DMS153 treated with DMSO at 0.1 percent for 48 hours (cell line): ENCODE data around the gene IFNG.

Experiments
- DNase-seq: peaks from one replicate; lab custom pipeline; 2025; ENCODE audit not compliant: unreplicated experiment; lab: John Stamatoyannopoulos, UW

IFNG gene

DNA sequence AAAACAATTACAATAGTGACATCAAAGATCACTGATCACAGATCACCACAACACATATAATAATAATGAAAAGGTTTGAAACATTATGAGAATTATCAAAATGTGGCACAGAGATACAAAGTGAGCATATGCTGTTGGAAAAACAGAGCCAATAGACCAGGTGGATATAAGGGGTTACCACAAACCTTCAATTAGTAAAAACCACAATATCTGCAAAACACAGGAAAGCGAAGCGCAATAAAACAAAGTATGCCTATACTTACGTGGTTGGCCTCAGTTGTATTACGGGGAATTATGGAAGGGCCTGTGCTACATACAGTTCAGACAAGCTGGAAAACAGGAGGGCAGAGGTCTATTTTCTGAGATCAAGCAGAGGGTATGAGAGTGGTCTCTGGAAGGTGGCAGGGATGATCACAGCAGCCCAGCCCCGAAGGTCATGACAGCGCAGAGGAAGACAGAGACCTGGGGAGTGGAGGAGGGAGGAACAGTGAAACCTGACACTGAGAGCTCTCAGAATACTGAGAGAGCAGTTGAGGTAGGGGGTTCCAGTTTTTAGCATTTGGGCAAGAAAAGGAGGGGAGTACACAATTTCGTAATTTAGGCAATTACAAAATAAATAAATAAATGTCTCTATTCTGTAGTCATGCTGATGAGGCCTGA lies 41.3 kb downstream of the IFNG start:
- no peak for DNase-seq

DNA sequence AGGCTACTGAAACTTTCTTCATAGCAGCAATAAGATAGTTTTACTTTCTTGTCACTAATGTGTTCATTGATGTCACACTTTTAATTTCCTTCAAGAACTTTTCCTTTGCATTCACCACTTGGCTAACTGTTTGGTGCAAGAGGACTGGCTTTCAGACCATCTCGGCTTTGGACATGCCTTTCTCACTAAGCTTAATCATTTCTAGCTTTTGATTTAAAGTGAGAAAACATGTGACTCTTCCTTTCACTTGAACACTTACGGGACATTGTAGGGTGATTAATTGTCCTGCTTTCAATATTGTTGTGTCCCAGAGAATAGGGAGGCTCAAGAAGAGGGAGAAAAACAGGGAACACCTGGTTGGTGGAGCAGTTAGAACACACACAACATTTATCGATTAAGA lies 41.9 kb downstream of the IFNG start:
- no peak for DNase-seq

DNA sequence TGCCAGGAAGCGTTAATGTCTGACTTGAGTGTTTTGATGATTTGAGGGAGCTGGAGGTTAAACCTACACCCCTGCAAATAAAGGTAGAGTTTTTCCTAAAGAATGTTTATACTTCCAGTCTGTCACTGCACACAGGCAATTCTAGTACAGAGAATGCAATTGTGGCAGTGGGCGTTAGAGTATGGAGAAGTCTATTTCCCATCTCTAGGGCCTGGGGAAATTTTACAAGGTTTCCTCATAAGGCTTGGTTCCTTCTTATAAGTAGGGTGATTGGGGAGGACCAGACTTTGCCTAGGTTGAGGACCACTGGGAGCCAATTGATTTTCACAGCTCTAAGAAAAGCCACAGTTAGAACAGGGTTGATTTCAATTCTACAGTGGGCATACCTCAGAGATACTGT lies 44.3 kb downstream of the IFNG start:
- no peak for DNase-seq

DNA sequence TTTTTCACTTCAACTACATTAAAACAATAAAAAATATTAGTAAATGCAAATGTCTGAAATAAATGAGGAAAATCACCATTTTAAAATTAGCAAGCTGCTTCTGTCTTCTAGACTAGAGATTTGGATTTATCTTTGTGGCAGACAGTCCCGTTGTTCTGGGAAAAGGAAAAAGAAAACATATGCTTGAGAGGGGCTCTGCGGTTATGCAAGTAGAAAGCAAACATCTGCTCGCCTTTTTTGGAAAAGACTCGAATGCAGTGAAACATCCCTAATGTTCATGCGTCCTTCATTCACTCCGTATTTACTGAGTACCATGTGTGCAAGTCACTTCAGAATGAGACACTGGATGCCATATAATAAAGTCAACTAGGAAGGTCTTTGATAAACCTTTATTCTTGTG lies 44.9 kb downstream of the IFNG start:
- DNase-seq, result no peak

DNA sequence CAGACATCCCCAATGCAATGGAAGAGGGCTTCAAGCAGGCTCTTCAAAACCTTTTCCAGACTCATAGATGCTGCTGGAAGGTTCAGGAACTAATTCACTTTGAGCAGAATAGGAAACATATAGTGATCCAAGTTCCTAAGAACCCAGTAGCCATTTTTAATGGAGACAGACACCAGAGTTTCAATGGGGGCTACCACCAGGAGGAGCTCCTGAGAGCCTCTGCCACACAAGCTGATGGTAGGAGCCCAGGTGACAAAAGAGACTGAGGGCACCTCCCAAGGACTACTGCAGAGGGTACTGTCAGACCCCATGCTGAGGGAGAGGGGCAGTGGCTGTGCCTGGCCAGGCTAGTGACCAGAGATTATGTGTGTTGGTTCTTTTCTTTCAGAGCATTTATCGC lies 45.9 kb downstream of the IFNG start:
- DNase-seq, result no peak

GRCh38 chr12:68111995-68112394 lies 47.5 kb downstream of the IFNG start:
- DNase-seq, result no peak

DNA sequence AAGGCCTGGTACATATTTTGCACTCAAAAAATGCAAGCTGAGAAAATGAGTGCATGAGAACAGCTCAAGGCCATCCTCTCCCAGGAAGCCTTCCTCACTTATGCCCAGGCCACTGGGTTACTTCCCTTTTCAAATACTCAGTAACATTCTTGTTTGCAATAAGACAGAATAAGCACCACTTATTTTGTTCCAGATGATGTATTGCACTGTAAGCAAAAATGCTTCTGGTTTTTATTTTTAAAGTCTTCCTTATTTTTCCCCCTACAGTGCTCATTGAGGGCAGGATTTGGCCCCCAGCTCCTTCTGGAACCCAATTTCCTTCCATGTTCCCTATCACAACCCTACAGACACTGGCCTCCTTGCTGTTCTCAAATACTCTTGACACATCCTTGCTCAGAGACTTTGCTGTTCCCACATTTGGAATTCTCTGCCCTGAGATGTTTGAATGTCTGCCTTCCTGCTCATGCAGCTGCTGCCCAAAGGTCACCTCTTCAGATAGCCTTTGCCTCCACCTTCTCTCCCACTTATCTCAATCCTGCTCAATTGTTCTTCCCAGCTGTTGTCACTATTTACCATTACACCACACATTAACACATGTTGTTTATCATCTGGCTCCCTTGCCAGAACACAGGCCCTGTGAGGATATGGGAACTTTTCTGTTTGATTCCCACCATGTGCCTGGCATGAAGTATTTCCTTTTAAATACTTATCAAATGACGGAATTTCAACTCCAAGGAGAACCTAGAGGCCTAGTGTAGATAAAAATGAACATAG lies 49.9 kb downstream of the IFNG start:
- no peak for DNase-seq

DNA sequence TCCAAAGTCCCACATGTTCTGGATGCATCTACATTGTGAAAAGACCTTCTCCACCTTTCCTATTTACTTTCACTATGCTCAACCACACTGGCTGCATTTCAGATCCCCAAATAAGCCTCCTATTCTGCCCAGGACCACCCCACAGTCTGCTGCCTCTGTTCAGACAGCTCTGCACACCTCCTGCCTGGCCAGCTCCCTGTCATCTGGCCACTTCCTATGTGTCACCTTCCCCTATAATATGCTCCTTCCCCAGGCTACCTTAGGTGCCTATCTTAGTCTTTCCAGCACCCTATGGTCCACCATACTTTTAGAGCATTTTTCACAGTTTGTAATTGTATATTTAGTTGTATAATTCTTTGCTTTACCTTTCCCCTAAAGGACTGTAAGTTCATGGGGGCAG lies 50.5 kb downstream of the IFNG start:
- no peak for DNase-seq

DNA sequence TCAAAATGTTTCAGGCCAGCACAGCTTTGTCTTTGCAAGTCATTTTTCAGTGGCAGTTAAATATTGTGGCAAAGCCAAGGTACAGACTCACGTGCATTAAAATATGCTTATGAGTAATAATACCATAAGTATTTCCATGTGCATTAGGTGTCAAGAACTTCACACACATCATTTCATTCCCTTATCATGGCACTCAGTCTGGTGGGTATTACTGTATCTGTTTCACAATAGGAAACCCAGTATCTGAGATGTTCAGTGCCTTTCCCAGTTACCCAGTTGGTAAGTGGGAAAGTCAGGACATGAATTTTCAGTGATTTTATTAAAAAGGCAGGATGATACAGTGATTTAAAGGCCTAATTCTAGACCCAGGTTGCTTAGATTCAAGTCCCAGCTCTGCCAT lies 52.9 kb downstream of the IFNG start:
- DNase-seq, result no peak

DNA sequence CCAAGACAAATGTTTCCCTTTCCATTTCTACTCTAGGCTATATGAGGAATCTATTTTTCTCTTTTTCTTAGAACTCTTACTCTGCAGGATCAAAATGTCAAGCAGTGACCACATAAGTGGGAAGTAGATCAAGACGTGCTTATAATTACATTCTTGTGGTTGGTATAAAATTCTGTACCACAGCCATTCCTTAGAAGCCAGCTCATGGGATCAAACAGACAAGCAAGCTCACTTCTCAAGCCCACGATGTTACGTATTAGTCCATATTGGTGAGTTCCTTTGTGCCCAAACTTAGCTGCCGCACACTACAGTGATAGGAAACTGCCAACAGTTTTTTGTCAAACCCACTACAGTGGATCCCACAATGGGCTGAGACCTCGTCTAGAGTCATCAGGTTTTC lies 53.4 kb downstream of the IFNG start:
- DNase-seq, result no peak
